ENCODE measurements around the gene TADA2A.

Gene TADA2A

DNA sequence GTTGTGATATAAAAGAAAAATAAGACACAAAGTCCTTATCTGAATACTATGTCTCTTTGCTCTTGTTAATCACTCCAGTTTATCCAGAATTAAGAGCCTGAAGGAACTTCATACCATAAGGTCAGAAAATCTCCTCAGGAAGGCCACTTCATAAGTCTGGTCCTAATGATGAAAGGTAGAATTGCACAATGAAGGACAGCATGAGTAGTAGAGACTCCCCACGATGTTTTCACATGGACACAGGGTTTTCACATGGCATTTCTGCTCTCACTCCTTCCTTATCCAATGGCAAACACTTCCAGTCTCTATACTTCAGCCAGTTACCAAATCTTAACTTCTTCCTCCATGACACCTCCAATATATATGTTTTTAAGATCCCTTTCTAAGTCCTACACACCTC, 41.1 kb upstream of the TADA2A start:
- Histone ChIP-seq H3K4me1 (ENCODE audit: insufficient read depth, low read length, severe bottlenecking) (no peaks in the 10 kb centered on the region), H2AFZ (ENCODE audit: low read length) (no peak overlapping the region), H3K36me3 (ENCODE audit: insufficient read depth, low read length) (no peaks in the 10 kb centered on the region), H3K9me2 (ENCODE audit: low read depth, low read length) (no peaks in the 10 kb centered on the region), H4K20me1 (ENCODE audit: insufficient read depth, low read length) (no peaks in the 10 kb centered on the region), H3K4me3 (ENCODE audit: low read depth, low read length, poor library complexity, severe bottlenecking) (no peak overlapping the region), H3K9me3 (ENCODE audit: low read length) (no peaks in the 10 kb centered on the region), H3F3A (ENCODE audit: insufficient read depth, low read length) (no peaks in the 10 kb centered on the region), H3K27ac (ENCODE audit: low read depth, low read length, poor library complexity, severe bottlenecking) (no peak overlapping the region), H3K79me2 (ENCODE audit: insufficient read depth, low read length) (no peaks in the 10 kb centered on the region), H3K9ac (ENCODE audit: low read length) (no peak overlapping the region), H3K27me3 (ENCODE audit: insufficient read depth, low read length) (no peaks in the 10 kb centered on the region), H3K4me2 (ENCODE audit: low read length) (no peak overlapping the region)
- no peak for TF ChIP-seq EZH2 (IDR thresholded peaks at IDR 0.05; ENCODE audit: borderline replicate concordance, low read length)
- TF ChIP-seq CTCF (IDR thresholded peaks at IDR 0.05; ENCODE audit: low read length): no peak

- H3K27me3 ChIP-seq (ENCODE audit: insufficient read depth, low read length): no peaks in the 10 kb centered on the region
- H3K4me2 ChIP-seq (ENCODE audit: low read length): no peak overlapping the region
- TF ChIP-seq EZH2 (IDR thresholded peaks at IDR 0.05; ENCODE audit: borderline replicate concordance, low read length) (no peak), CTCF (IDR thresholded peaks at IDR 0.05; ENCODE audit: low read length) (no peak)
- no peak overlapping the region for H3K27ac ChIP-seq (ENCODE audit: low read depth, low read length, poor library complexity, severe bottlenecking)
- no peak overlapping the region for H3K4me3 ChIP-seq (ENCODE audit: low read depth, low read length, poor library complexity, severe bottlenecking)
- no peaks in the 10 kb centered on the region for H4K20me1 ChIP-seq (ENCODE audit: insufficient read depth, low read length)
- H3K9ac ChIP-seq (ENCODE audit: low read length): no peak overlapping the region
- H3K36me3 ChIP-seq (ENCODE audit: insufficient read depth, low read length): no peaks in the 10 kb centered on the region
- no peaks in the 10 kb centered on the region for H3K79me2 ChIP-seq (ENCODE audit: insufficient read depth, low read length)
- no peak overlapping the region for H2AFZ ChIP-seq (ENCODE audit: low read length)
- no peaks in the 10 kb centered on the region for H3K4me1 ChIP-seq (ENCODE audit: insufficient read depth, low read length, severe bottlenecking)
- H3K9me2 ChIP-seq (ENCODE audit: low read depth, low read length): no peaks in the 10 kb centered on the region
- H3K9me3 ChIP-seq (ENCODE audit: low read length): no peaks in the 10 kb centered on the region
- no peaks in the 10 kb centered on the region for H3F3A ChIP-seq (ENCODE audit: insufficient read depth, low read length)
Measured at GRCh38 chr17:37368577-37368976, 38.1 kb upstream of the TADA2A start.

- Histone ChIP-seq H3K27me3 (ENCODE audit: insufficient read depth, low read length) (no peaks in the 10 kb centered on the region), H3K4me2 (ENCODE audit: low read length) (no peak overlapping the region), H3F3A (ENCODE audit: insufficient read depth, low read length) (no peaks in the 10 kb centered on the region), H3K79me2 (ENCODE audit: insufficient read depth, low read length) (no peaks in the 10 kb centered on the region), H4K20me1 (ENCODE audit: insufficient read depth, low read length) (no peaks in the 10 kb centered on the region), H2AFZ (ENCODE audit: low read length) (no peak overlapping the region), H3K4me1 (ENCODE audit: insufficient read depth, low read length, severe bottlenecking) (no peaks in the 10 kb centered on the region), H3K9me3 (ENCODE audit: low read length) (no peaks in the 10 kb centered on the region), H3K4me3 (ENCODE audit: low read depth, low read length, poor library complexity, severe bottlenecking) (no peak overlapping the region), H3K9ac (ENCODE audit: low read length) (no peak overlapping the region), H3K36me3 (ENCODE audit: insufficient read depth, low read length) (no peaks in the 10 kb centered on the region), H3K9me2 (ENCODE audit: low read depth, low read length) (no peaks in the 10 kb centered on the region), H3K27ac (ENCODE audit: low read depth, low read length, poor library complexity, severe bottlenecking) (no peak overlapping the region)
- TF ChIP-seq EZH2 (IDR thresholded peaks at IDR 0.05; ENCODE audit: borderline replicate concordance, low read length): no peak
- peak; percentile 100 for TF ChIP-seq CTCF (IDR thresholded peaks at IDR 0.05; ENCODE audit: low read length)
Measured at GRCh38 chr17:37373530-37374159, 33.0 kb upstream of the TADA2A start.

Data from OCI-LY1 (cell line).